Measurements from ENCODE around the gene PAPOLA.

DNA sequence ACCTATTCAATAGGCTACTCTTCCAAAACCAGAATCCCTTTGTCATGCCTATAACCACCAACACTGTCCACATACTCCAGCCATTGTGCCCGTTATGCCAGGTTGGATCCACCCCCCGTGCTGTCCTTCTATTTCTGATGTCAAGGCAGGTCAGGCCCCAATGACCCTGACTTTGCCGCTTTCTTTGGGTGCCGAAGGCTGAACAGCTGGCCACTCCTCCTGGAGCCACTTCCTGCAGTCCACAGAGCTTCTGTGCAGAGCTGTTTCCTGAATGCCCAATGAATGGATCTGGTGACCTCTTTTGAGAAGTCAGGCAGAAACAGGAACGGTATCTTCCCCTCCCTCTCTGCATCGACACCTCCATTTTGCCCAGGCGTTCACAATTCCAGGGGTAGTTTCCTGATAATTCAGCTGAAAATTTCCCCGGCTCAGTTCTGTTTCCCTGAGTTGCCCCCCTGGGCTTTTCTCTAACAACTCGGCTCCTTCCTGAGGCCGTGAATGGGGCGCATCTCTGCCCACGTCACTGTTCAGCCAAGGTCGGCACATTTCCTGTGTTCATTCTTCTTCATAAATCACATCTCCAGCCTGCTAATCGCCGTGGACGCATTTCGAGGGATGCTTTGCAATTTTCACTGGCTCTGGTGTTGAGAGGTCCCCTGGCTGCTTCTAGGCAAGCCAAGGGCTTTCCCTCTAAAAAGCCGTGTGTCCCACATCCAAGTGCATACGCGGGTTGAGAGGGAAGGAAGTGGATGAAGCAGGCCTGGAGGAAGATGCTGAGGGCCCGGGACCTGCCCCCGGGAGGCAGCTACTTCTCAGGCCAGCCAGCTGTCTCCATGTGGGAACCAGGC lies 86.5 kb downstream of the PAPOLA start:
- no peak for TF ChIP-seq EZH2 (IDR thresholded peaks at IDR 0.05; ENCODE audit: insufficient read depth, low read length)
- TF ChIP-seq, protein P1, sequence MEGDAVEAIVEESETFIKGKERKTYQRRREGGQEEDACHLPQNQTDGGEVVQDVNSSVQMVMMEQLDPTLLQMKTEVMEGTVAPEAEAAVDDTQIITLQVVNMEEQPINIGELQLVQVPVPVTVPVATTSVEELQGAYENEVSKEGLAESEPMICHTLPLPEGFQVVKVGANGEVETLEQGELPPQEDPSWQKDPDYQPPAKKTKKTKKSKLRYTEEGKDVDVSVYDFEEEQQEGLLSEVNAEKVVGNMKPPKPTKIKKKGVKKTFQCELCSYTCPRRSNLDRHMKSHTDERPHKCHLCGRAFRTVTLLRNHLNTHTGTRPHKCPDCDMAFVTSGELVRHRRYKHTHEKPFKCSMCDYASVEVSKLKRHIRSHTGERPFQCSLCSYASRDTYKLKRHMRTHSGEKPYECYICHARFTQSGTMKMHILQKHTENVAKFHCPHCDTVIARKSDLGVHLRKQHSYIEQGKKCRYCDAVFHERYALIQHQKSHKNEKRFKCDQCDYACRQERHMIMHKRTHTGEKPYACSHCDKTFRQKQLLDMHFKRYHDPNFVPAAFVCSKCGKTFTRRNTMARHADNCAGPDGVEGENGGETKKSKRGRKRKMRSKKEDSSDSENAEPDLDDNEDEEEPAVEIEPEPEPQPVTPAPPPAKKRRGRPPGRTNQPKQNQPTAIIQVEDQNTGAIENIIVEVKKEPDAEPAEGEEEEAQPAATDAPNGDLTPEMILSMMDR (IDR thresholded peaks at IDR 0.05; ENCODE audit: insufficient read depth, low read depth, low read length), result no peak
